T-helper 1 cell treated with Interleukin-12 subunit alpha and Interleukin-12 subunit beta and Interleukin-4 antibody, amounts not matched to agents 30 μg/mL and 1 μg/mL, for 36 hours (primary cell): ENCODE results near the gene FZR1.
"Not testable (repeated sequence)": the region's sequence is repeated elsewhere in the genome, so short reads cannot be mapped to it uniquely, and the experiment has no call there.

ENCODE experiments used
- H3K27ac Mint-ChIP-seq: one replicate; pipeline ENCODE4 v1.8.0; 2021; ENCODE audit warnings: mild to moderate bottlenecking, mixed read lengths
- H3K27me3 Mint-ChIP-seq: one replicate; pipeline ENCODE4 v1.8.0; 2021; ENCODE audit warnings: low read depth, mixed read lengths
- H3K36me3 Mint-ChIP-seq: one replicate; pipeline ENCODE4 v1.8.0; 2021; ENCODE audit warnings: low read depth, mixed read lengths
- H3K4me1 Mint-ChIP-seq: one replicate; pipeline ENCODE4 v1.8.0; 2021; ENCODE audit warnings: low read depth, mixed read lengths
- H3K4me3 Mint-ChIP-seq: one replicate; pipeline ENCODE4 v1.8.0; 2021; ENCODE audit warnings: mild to moderate bottlenecking, moderate library complexity, mixed read lengths
- H3K9me3 Mint-ChIP-seq: one replicate; pipeline ENCODE4 v1.8.0; 2021; ENCODE audit warnings: mixed read lengths

Gene FZR1

GRCh38 chr19:3577723-3578344, 71.7 kb downstream of the FZR1 start:
- Mint-ChIP-seq H3K27ac (no peak overlapping the region), H3K36me3 (peaks cover 9% of the 10 kb centered on the region), H3K4me3 (no peak overlapping the region), H3K9me3 (no peaks in the 10 kb centered on the region), H3K27me3 (no peaks in the 10 kb centered on the region), H3K4me1 (peaks cover 2% of the 10 kb centered on the region)

DNA sequence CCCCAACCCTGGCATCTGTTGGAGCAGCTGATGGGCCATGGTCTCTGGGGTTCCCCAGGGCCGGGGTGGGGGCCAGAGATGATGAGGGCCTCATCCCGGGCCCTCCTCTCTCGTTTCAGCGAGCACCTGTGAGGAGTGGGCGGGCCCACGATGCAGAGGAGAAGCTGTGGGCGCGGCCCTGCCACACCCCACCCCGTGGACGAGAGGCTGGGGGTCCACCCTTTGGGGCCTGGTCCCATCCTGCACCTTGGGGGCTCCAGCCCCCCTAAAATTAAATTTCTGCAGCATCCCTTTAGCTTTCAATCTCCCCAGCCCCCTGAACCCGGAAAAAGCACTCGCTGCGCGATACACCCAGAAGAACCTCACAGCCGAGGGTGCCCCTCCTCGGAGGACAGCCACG, 72.3 kb downstream of the FZR1 start:
- H3K27me3 Mint-ChIP-seq, result no peaks in the 10 kb centered on the region
- peaks cover 2% of the 10 kb centered on the region for H3K4me1 Mint-ChIP-seq
- no peak overlapping the region for H3K4me3 Mint-ChIP-seq
- no peak overlapping the region for H3K27ac Mint-ChIP-seq
- H3K9me3 Mint-ChIP-seq, result no peaks in the 10 kb centered on the region
- H3K36me3 Mint-ChIP-seq, result peaks cover 9% of the 10 kb centered on the region

GRCh38 chr19:3580156-3580934, 74.2 kb downstream of the FZR1 start:
- Mint-ChIP-seq H3K27ac (no peak overlapping the region), H3K4me1 (peaks cover 1% of the 10 kb centered on the region), H3K9me3 (no peaks in the 10 kb centered on the region), H3K4me3 (no peak overlapping the region), H3K36me3 (peaks cover 2% of the 10 kb centered on the region), H3K27me3 (no peaks in the 10 kb centered on the region)

DNA sequence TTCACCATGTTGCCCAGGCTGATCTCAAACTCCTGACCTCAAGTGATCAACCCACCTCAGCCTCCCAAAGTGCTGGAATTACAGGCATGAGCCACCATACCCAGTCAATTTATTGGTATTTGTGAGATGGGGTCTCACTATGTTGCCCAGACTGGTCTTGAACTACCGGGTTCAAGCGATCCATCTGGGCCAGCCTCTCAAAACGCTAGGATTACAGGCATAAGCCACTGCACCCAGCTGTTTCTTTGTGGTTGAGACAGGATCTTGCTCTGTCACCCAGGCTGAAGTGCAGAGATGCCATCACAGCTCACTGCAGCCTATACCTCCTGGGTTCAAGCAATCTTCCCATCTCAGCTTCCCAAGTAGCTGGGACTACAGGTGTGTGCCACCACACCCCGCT, 75.7 kb downstream of the FZR1 start:
- not testable (repeated sequence) for H3K27me3 Mint-ChIP-seq, H3K9me3 Mint-ChIP-seq, H3K27ac Mint-ChIP-seq, H3K36me3 Mint-ChIP-seq, H3K4me1 Mint-ChIP-seq, H3K4me3 Mint-ChIP-seq

GRCh38 chr19:3584036-3584802, 78.1 kb downstream of the FZR1 start:
- not testable (repeated sequence) for H3K4me3 Mint-ChIP-seq, H3K27ac Mint-ChIP-seq, H3K36me3 Mint-ChIP-seq, H3K27me3 Mint-ChIP-seq, H3K4me1 Mint-ChIP-seq, H3K9me3 Mint-ChIP-seq

DNA sequence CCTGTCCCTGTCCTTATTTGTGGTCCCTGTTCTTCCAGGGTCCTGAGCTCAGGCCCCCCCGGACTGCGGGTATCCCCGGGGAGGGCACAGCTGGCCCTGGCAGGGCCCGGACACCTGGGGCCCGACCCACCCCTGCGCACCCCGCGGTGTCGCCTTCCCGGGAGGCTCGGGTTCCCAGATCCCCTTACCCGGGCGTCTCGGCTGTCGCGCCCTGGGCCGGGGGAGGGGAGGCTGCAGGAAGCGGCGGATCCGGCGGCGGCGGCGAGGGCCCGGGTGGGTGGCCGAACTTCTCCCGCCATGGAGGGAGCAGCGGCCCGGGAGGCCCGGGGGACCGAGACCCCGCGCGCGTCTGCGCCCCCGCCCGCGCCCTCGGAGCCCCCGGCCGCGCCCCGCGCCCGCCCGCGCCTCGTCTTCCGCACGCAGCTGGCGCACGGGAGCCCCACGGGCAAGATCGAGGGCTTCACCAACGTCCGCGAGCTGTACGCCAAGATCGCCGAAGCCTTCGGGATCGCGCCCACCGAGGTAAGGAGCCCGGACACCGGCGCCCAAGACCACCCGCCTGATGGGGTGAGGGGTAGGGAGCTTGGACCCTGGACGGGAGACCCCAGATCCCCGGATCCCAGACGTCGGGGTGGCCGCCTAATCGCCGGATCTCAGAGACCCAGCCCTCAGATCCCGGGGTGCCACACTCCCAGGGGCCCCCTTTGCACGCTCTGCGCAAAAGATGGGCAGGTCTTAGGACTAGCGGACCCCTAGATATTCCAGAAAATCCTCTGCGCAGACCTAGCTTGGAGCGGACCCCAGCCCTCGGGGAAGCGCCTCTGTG, 79.4 kb downstream of the FZR1 start, which contains the start of gene GIPC3:
Gene GIPC3, plus strand, starts transcription at position 178 of the 826 bp plus-strand sequence. Its CDS starts 120 bp downstream, at position 298.
- Mint-ChIP-seq H3K27me3 (no peaks in the 10 kb centered on the region), H3K27ac (no peak within 1 kb of the TSS), H3K4me1 (no peaks in the 10 kb centered on the region), H3K36me3 (no peaks in the 10 kb centered on the region), H3K4me3 (no peak within 1 kb of the TSS), H3K9me3 (no peaks in the 10 kb centered on the region)

GRCh38 chr19:3586127-3586626, 80.1 kb downstream of the FZR1 start:
- no peaks in the 10 kb centered on the region for H3K4me1 Mint-ChIP-seq
- no peak overlapping the region for H3K27ac Mint-ChIP-seq
- no peaks in the 10 kb centered on the region for H3K36me3 Mint-ChIP-seq
- H3K9me3 Mint-ChIP-seq, result peaks cover 4% of the 10 kb centered on the region
- H3K27me3 Mint-ChIP-seq, result no peaks in the 10 kb centered on the region
- H3K4me3 Mint-ChIP-seq, result no peak overlapping the region

GRCh38 chr19:3586707-3587346, 80.7 kb downstream of the FZR1 start:
- Mint-ChIP-seq H3K9me3 (peaks cover 4% of the 10 kb centered on the region), H3K4me3 (no peak overlapping the region), H3K4me1 (no peaks in the 10 kb centered on the region), H3K27me3 (no peaks in the 10 kb centered on the region), H3K36me3 (no peaks in the 10 kb centered on the region), H3K27ac (no peak overlapping the region)
